HT1080 (cell line): ENCODE measurements around the gene SLC1A5. TPM values are rescaled to one million over a fixed set of nuclear protein-coding genes. Genes with fewer than 3 reads are reported as not detected.

Experiments used
- DNase-seq: peaks from one replicate; pipeline ENCODE4 v3.0.0-alpha.2; 2015; ENCODE audit warnings: low read depth
- small RNA-seq: library from RNA; depleted of rRNA; stranded (forward); fragments of <200 nt; gene quantifications from one replicate; pipeline ENCODE3, GENCODE V24; 2014
- total RNA-seq: library from RNA; depleted of rRNA; stranded (reverse); fragments of >200 nt; shearing (Covaris generic); gene quantifications from 2 replicates; pipeline ENCODE4 v1.2.3, GENCODE V29; 2014; rRNA removed

The SLC1A5 gene
- total RNA-seq, 1 experiment from 2014 or later = 227 TPM

DNA sequence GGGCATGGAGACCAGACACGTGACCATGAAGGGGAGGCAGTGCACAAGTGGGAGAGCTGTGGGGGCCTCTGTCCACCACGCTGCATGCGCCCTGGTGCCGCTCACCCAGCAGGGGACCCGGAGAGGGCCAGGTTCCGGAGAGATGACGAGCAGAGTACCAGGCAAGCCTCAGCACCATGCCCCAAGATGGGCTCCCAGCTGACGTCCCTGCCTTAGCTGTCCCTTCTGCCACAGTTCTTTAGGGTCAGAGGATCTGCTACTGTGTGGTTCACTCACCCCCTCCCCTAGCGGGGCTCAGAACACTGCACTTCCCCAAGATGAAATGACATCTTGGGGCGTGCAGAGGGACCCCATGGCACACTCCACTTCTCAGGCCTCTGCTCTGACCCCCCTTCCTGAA is 61.8 kb downstream of the SLC1A5 start:
- DNase-seq = no peak

DNA sequence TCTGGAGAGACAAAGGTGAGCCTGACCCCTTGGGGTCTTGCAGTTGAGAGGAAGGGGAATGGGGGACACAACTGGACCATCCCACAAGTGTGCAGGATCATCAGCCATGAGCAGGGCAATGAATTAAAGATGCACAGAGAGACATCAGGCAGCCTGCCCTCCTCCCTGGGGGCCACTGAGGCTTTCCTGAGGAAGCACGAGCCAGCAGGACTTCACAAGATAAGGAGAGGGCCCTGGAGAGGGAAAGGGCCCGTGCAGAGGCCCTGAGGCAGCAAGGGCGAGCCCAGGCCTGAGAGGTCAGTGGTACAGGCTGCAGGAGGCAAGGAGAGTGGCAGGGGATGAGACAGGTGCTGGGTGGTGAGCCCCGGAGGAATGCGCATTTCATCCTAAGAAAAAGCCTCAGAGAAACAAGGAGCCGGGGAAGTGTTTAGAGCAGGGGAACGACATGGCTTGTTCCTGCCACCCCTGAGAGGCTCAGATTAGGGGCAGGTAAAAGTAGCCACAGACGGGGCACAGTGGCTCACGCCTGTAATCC is 62.5 kb downstream of the SLC1A5 start:
- no peak for DNase-seq

DNA sequence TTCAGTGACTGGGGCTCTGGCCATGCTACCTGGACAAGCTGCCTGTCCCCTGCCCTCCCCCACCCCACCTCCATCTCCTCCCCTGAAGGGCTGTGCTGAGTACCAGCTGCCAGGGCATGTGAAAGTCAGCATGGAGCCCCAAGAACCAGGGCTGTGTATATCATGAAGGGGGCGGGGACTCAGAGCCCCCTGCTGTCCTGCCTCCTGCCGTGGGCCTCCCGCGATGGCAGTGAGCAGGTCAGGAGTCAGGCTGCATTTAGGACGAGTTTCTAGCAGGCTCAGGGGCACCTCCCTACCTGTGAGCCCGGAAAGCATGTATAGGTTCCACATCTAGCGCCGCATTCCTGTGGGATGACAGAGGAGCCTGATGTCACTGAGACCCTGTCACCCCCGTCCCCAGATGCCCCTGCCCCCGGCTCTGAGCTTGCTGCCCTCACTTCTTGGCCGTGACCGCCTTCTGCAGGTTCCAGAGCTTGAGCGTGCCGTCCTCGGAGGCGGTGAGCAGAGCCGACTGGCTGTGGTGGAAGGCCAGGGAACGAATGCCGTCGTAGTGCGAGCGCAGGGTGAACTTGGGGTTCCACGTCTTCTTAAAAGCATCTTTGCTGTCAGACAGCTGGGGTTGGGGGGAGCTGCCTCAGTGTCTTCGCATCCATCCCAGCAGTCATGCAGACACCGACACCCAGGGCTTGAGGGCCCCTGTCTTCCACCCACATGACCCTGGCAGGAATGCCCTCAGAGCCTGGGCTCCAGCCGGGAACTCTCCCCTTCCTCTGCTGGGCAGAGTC is 63.2 kb downstream of the SLC1A5 start:
- DNase-seq = no peak

Small RNA genes within 50 kb of the gene (small RNA-seq; reads per million reads assigned to genes)
- not detected for gene AC008622.3
- gene HNRNPMP2 = not detected
- not detected for gene RF00019

Other genes with a start within 250 kb of the SLC1A5 start
- 173 and 213 TPM in 2 replicates for gene CALM3, start 187.3 kb downstream of the SLC1A5 start, total RNA-seq
- gene PTGIR, start 163.5 kb downstream of the SLC1A5 start, total RNA-seq = 1.7 and 1.8 TPM in 2 replicates
- not detected in 2 replicates for gene GNG8, start 152.4 kb downstream of the SLC1A5 start, total RNA-seq
- gene DACT3, start 127.4 kb downstream of the SLC1A5 start, total RNA-seq = 0.60 and 1.1 TPM in 2 replicates
- gene PRKD2, start 71.5 kb downstream of the SLC1A5 start, total RNA-seq = 13.3 and 19.1 TPM in 2 replicates
- gene FKRP, start 42.5 kb downstream of the SLC1A5 start, total RNA-seq = 20.2 and 21.7 TPM in 2 replicates
- gene STRN4, start 42.1 kb downstream of the SLC1A5 start, total RNA-seq = 77.2 and 89.3 TPM in 2 replicates
- 874 and 885 TPM in 2 replicates for gene AP2S1, start 62.3 kb upstream of the SLC1A5 start, total RNA-seq
- gene ARHGAP35, start 72.4 kb upstream of the SLC1A5 start, total RNA-seq = 18.8 and 23.3 TPM in 2 replicates
- gene NPAS1, start 231.2 kb upstream of the SLC1A5 start, total RNA-seq = not detected in 2 replicates